Keratinocyte (primary cell): ENCODE results near the gene ARHGEF6. TPM values are rescaled to one million over a fixed set of nuclear protein-coding genes. Genes with fewer than 3 reads are reported as not detected.

Experiments
- DNase-seq: peaks from one replicate; pipeline ENCODE4 v3.0.0-alpha.2; 2011; ENCODE audit warnings: low read depth, missing footprints, low spot score
- FAIRE-seq: peaks from 2 replicates; lab custom pipeline; 2011; peaks lifted over from hg19 to GRCh38; lab: Jason Lieb, UNC
- H2AFZ ChIP-seq: 2 replicates; pipeline ENCODE4 v1.6.0; 2012; ENCODE audit warnings: low read length, control low read depth, inconsistent platforms; ENCODE audit not compliant: control insufficient read depth
- H3K27ac ChIP-seq: 2 replicates; pipeline ENCODE4 v1.5.1; 2011; ENCODE audit warnings: low read length; ENCODE audit not compliant: control insufficient read depth, insufficient read depth
- H3K27me3 ChIP-seq: 3 replicates; pipeline ENCODE4 v1.6.0; 2011; ENCODE audit warnings: low read length; ENCODE audit not compliant: control insufficient read depth, insufficient read depth; ENCODE audit errors: extremely low read depth
- H3K36me3 ChIP-seq, 2 experiments: 2 replicates in 1 of 2; 3 replicates in 1 of 2; pipeline ENCODE4 v1.5.1; 2011; ENCODE audit warnings: low read length in 2 of 2, mild to moderate bottlenecking in 1 of 2; ENCODE audit not compliant: control insufficient read depth in 2 of 2, insufficient read depth in 2 of 2; ENCODE audit errors: extremely low read depth in 1 of 2
- H3K4me1 ChIP-seq: 3 replicates; pipeline ENCODE4 v1.5.1; 2011; ENCODE audit warnings: low read length; ENCODE audit not compliant: control insufficient read depth, insufficient read depth; ENCODE audit errors: extremely low read depth
- H3K4me2 ChIP-seq: 3 replicates; pipeline ENCODE4 v1.6.0; 2011; ENCODE audit warnings: low read depth, low read length; ENCODE audit not compliant: control insufficient read depth, insufficient read depth; ENCODE audit errors: extremely low read depth
- H3K4me3 ChIP-seq, 3 experiments: fragments of 200-600 bp in 1 of 3; sonication (generic) in 1 of 3; 2 replicates in 2 of 3; 3 replicates in 1 of 3; pipeline ENCODE4 v1.5.1; 2011 to 2016; ENCODE audit warnings: low read length in 3 of 3, mild to moderate bottlenecking in 3 of 3, control low read depth in 2 of 3, inconsistent platforms in 1 of 3, low read depth in 1 of 3, mixed read lengths in 1 of 3, mixed run types in 1 of 3, moderate library complexity in 1 of 3; ENCODE audit not compliant: control insufficient read depth in 2 of 3, insufficient read depth in 2 of 3; ENCODE audit errors: extremely low read depth in 1 of 3
- H3K79me2 ChIP-seq: 2 replicates; pipeline ENCODE4 v1.6.0; 2012; ENCODE audit warnings: low read length; ENCODE audit not compliant: control insufficient read depth, insufficient read depth
- H3K9ac ChIP-seq: 3 replicates; pipeline ENCODE4 v1.6.0; 2011; ENCODE audit warnings: low read length; ENCODE audit not compliant: control insufficient read depth, insufficient read depth; ENCODE audit errors: extremely low read depth
- H3K9me1 ChIP-seq: 3 replicates; pipeline ENCODE4 v1.6.0; 2011; ENCODE audit warnings: low read length; ENCODE audit not compliant: control insufficient read depth, insufficient read depth; ENCODE audit errors: extremely low read depth
- H3K9me3 ChIP-seq: 2 replicates; pipeline ENCODE4 v1.5.1; 2012; ENCODE audit warnings: low read depth, low read length; ENCODE audit not compliant: control insufficient read depth
- H4K20me1 ChIP-seq: 3 replicates; pipeline ENCODE4 v1.6.0; 2011; ENCODE audit warnings: low read length; ENCODE audit not compliant: control insufficient read depth, insufficient read depth; ENCODE audit errors: extremely low read depth
- CTCF ChIP-seq, 3 experiments: IDR thresholded peaks in 1 of 3; conservative IDR thresholded peaks in 1 of 3; optimal IDR thresholded peaks in 1 of 3; 2 replicates in 2 of 3; 3 replicates in 1 of 3; pipeline versions ENCODE3 to v1.5.1; 2011; ENCODE audit warnings: low read length in 3 of 3, mild to moderate bottlenecking in 3 of 3, moderate library complexity in 2 of 3, control low read depth in 1 of 3, inconsistent platforms in 1 of 3; ENCODE audit not compliant: insufficient read depth in 2 of 3; ENCODE audit errors: extremely low read depth in 1 of 3
- EZH2 ChIP-seq: IDR thresholded peaks from one replicate; pipeline ENCODE4 v1.6.1; 2012; ENCODE audit warnings: inconsistent platforms, mild to moderate bottlenecking, low read length, moderate library complexity
- dilution Hi-C: fragments of 300-500 bp; cut with MboI; formaldehyde crosslinking; loops from one replicate; pipeline ENCODE4 v1.7.0; 2020; ENCODE audit warnings: low sequenced_read_pairs; ENCODE audit not compliant: extremely low pct_ligation_motif_present
- polyA plus RNA-seq, 5 experiments: library from polyadenylated mRNA; depleted of rRNA in 3 of 5; stranded (reverse) in 3 of 5; stranded (forward) in 1 of 5; unstranded in 1 of 5; fragments of >200 nt; gene quantifications; 1 replicate in 1 of 5; 2 replicates in 3 of 5; 3 replicates in 1 of 5; pipeline versions ENCODE4 v1.2.1 to v1.2.3, GENCODE V29; 2011 to 2012; ENCODE audit warnings: missing spikeins in 2 of 5, low read depth in 1 of 5, low replicate concordance in 1 of 5

The ARHGEF6 gene
- polyA plus RNA-seq, 1 donor (not counting 4 experiments of a cell fraction or from before 2014, with no cell fraction given) = 0.18 TPM

GRCh38 chrX:136784231-136784630, 3.5 kb upstream of the ARHGEF6 start:
- no peak for FAIRE-seq
- no peak overlapping the region for H3K27ac ChIP-seq

GRCh38 chrX:136783159-136783558, 2.4 kb upstream of the ARHGEF6 start:
- H3K9me3 ChIP-seq = no peaks in the 10 kb centered on the region
- no peaks in the 10 kb centered on the region for H3K27me3 ChIP-seq
- no peak overlapping the region for H3K9ac ChIP-seq
- no peaks in the 10 kb centered on the region for H3K36me3 ChIP-seq
- dilution Hi-C loops = no loop called here
- no peak overlapping the region for H2AFZ ChIP-seq
- H3K79me2 ChIP-seq = no peaks in the 10 kb centered on the region
- no peaks in the 10 kb centered on the region for H4K20me1 ChIP-seq
- no peak for DNase-seq
- TF ChIP-seq EZH2 (no peak), CTCF (optimal IDR thresholded peaks at IDR 0.05 in 1 of 3, IDR thresholded peaks at IDR 0.05 in 1 of 3, conservative IDR thresholded peaks at IDR 0.05 in 1 of 3; ENCODE audit: extremely low read depth in 1 of 3, insufficient read depth in 2 of 3, low read length in 3 of 3) (no peak)
- H3K9me1 ChIP-seq = no peaks in the 10 kb centered on the region
- FAIRE-seq = no peak
- no peak overlapping the region for H3K4me2 ChIP-seq
- H3K4me3 ChIP-seq = no peak overlapping the region
- no peaks in the 10 kb centered on the region for H3K4me1 ChIP-seq
- H3K27ac ChIP-seq = no peak overlapping the region

More at GRCh38 chrX:136784231-136784630, 3.5 kb upstream of the ARHGEF6 start:
- TF ChIP-seq CTCF (optimal IDR thresholded peaks at IDR 0.05 in 1 of 3, IDR thresholded peaks at IDR 0.05 in 1 of 3, conservative IDR thresholded peaks at IDR 0.05 in 1 of 3; ENCODE audit: extremely low read depth in 1 of 3, insufficient read depth in 2 of 3, low read length in 3 of 3) (no peak), EZH2 (no peak)
- H2AFZ ChIP-seq = no peak overlapping the region
- no peaks in the 10 kb centered on the region for H3K27me3 ChIP-seq
- dilution Hi-C loops = no loop called here
- no peaks in the 10 kb centered on the region for H3K79me2 ChIP-seq
- H3K9me1 ChIP-seq = no peaks in the 10 kb centered on the region
- H3K36me3 ChIP-seq = no peaks in the 10 kb centered on the region
- no peaks in the 10 kb centered on the region for H4K20me1 ChIP-seq
- no peak overlapping the region for H3K9ac ChIP-seq
- H3K4me2 ChIP-seq = no peak overlapping the region
- no peak for DNase-seq
- H3K4me1 ChIP-seq = no peaks in the 10 kb centered on the region
- no peak overlapping the region for H3K4me3 ChIP-seq
- no peaks in the 10 kb centered on the region for H3K9me3 ChIP-seq
